GM15510 (cell line): ENCODE data around the gene KANSL3.

Source experiments
- POLR2A ChIP-seq: IDR thresholded peaks from 3 replicates; pipeline ENCODE4 v1.6.1; 2011; ENCODE audit warnings: borderline replicate concordance; ENCODE audit not compliant: insufficient read length; ENCODE audit errors: extremely low read depth

Gene KANSL3

GRCh38 chr2:96565111-96565510 lies 73.0 kb downstream of the KANSL3 start:
- no peak for TF ChIP-seq POLR2A

- TF ChIP-seq POLR2A: no peak
Observed at GRCh38 chr2:96564563-96564962, 73.5 kb downstream of the KANSL3 start.

GRCh38 chr2:96564026-96564425 lies 74.1 kb downstream of the KANSL3 start:
- TF ChIP-seq POLR2A: no peak

GRCh38 chr2:96558485-96558884 lies 79.6 kb downstream of the KANSL3 start:
- TF ChIP-seq POLR2A: no peak

- TF ChIP-seq POLR2A: no peak
Observed at GRCh38 chr2:96558061-96558460, 80.1 kb downstream of the KANSL3 start.

GRCh38 chr2:96556441-96557330 lies 81.4 kb downstream of the KANSL3 start:
- no peak for TF ChIP-seq POLR2A

- TF ChIP-seq POLR2A: no peak
Observed at GRCh38 chr2:96555146-96555610, 82.9 kb downstream of the KANSL3 start.

- peak; percentile 24 for TF ChIP-seq POLR2A
Observed at GRCh38 chr2:96554293-96555145, 83.6 kb downstream of the KANSL3 start.

- no peak for TF ChIP-seq POLR2A
Observed at GRCh38 chr2:96553176-96553956, 84.7 kb downstream of the KANSL3 start.

- TF ChIP-seq POLR2A: peak; percentile 24
Observed at GRCh38 chr2:96552315-96553175, 85.6 kb downstream of the KANSL3 start.

- no peak for TF ChIP-seq POLR2A
Observed at GRCh38 chr2:96551605-96552314, 86.4 kb downstream of the KANSL3 start.

- TF ChIP-seq POLR2A: no peak
Observed at GRCh38 chr2:96550787-96551604, 87.1 kb downstream of the KANSL3 start.
